K562 (cell line): Measurements from ENCODE around the gene AP1M2. TPM values are rescaled to one million over a fixed set of nuclear protein-coding genes. Genes with fewer than 3 reads are reported as not detected.

ENCODE experiments used
- ATAC-seq: fragments of 200-7000 bp; cut with Tn5 transposase; 3 replicates; pipeline ENCODE4 v1.9.1; 2020; ENCODE audit warnings: moderate library complexity
- BruUV-seq: library from RNA; stranded (reverse); fragments of 400-500 nt; replicated peaks from 2 replicates; lab custom pipeline; 2021; lab: Mats Ljungman, UMichigan
- CTCF ChIA-PET: fragments of 300-600 bp; formaldehyde crosslinking; extraction: SDS; loops from one replicate; lab custom pipeline; 2021; ENCODE audit warnings: low intra/inter-chr PET ratio; lab: Yijun Ruan, JAX
- POLR2A ChIA-PET: fragments of 300-600, 350-650 bp; sonication (Branson Sonifier 250); formaldehyde crosslinking; extraction: SDS; loops from one replicate; lab custom pipeline; 2021; ENCODE audit warnings: antibody characterized with exemption, inconsistent platforms; lab: Yijun Ruan, JAX
- DNase-seq, 4 experiments: peaks; one replicate each; pipeline versions ENCODE4 v3.0.0 to v3.0.0-alpha.2; 2011 to 2018; ENCODE audit warnings: low spot score in 3 of 4, mixed read lengths in 3 of 4; ENCODE audit errors: extremely low read depth in 1 of 4
- FAIRE-seq: peaks from 2 replicates; lab custom pipeline; 2011; peaks lifted over from hg19 to GRCh38; lab: Jason Lieb, UNC
- H2AFZ ChIP-seq: 2 replicates; pipeline ENCODE4 v1.6.0; 2011; ENCODE audit warnings: low read depth, low read length, control low read depth, inconsistent platforms
- H3K27ac ChIP-seq: fragments of 200-600 bp; 3 replicates; pipeline ENCODE4 v1.8.0; 2011; ENCODE audit warnings: low read depth, mild to moderate bottlenecking, control low read depth, inconsistent platforms, low read length, moderate library complexity, mixed read lengths; ENCODE audit errors: extremely low read depth
- H3K27me3 ChIP-seq, 2 experiments: fragments of 300-600 bp in 1 of 2; 2 replicates in 1 of 2; 3 replicates in 1 of 2; pipeline versions ENCODE4 v1.6.0 to v1.8.0; 2011; ENCODE audit warnings: inconsistent platforms in 2 of 2, low read length in 2 of 2, mild to moderate bottlenecking in 1 of 2, mixed read lengths in 1 of 2, moderate library complexity in 1 of 2; ENCODE audit not compliant: control insufficient read depth in 2 of 2, insufficient read depth in 2 of 2
- H3K36me3 ChIP-seq: fragments of 300-600 bp; 3 replicates; pipeline ENCODE4 v1.8.0; 2011; ENCODE audit warnings: mild to moderate bottlenecking, low read length, inconsistent platforms; ENCODE audit not compliant: control insufficient read depth, insufficient read depth
- H3K4me1 ChIP-seq, 2 experiments: fragments of 200-600 bp in 1 of 2; replicated peaks in 1 of 2; 2 replicates in 1 of 2; 3 replicates in 1 of 2; pipeline versions ENCODE4 v1.5.1 to v1.8.0; 2011; ENCODE audit warnings: inconsistent platforms in 2 of 2, low read length in 2 of 2, mild to moderate bottlenecking in 1 of 2, mixed read lengths in 1 of 2, moderate library complexity in 1 of 2; ENCODE audit not compliant: control insufficient read depth in 2 of 2, insufficient read depth in 2 of 2
- H3K4me2 ChIP-seq: 2 replicates; pipeline ENCODE4 v1.6.1; 2011; ENCODE audit warnings: low read length, control low read depth, inconsistent platforms, mixed read lengths; ENCODE audit not compliant: insufficient read depth
- H3K4me3 ChIP-seq: fragments of 200-600 bp; sonication (generic), shearing (Covaris generic); 2 replicates; pipeline ENCODE4 v1.5.1; 2016; ENCODE audit warnings: control low read depth, inconsistent platforms
- H3K79me2 ChIP-seq: fragments of 200-600 bp; 3 replicates; pipeline ENCODE4 v1.8.0; 2011; ENCODE audit warnings: low read length, inconsistent platforms; ENCODE audit not compliant: control insufficient read depth, insufficient read depth
- H3K9ac ChIP-seq, 2 experiments: 2 replicates each; pipeline versions ENCODE4 v1.6.0 to v1.6.1; 2011; ENCODE audit warnings: low read depth in 2 of 2, low read length in 2 of 2, control low read depth in 1 of 2, inconsistent platforms in 1 of 2, mild to moderate bottlenecking in 1 of 2, mixed read lengths in 1 of 2; ENCODE audit not compliant: insufficient read depth in 1 of 2
- H3K9me1 ChIP-seq: one replicate; pipeline ENCODE4 v1.6.0; 2011; ENCODE audit warnings: inconsistent platforms, mild to moderate bottlenecking, low read length, moderate library complexity; ENCODE audit not compliant: control insufficient read depth, insufficient read depth
- H3K9me3 ChIP-seq: replicated peaks from 2 replicates; pipeline ENCODE4 v1.5.1; 2011; ENCODE audit warnings: low read depth, low read length, inconsistent platforms; ENCODE audit not compliant: control insufficient read depth, insufficient read depth
- H4K20me1 ChIP-seq: replicated peaks from 2 replicates; pipeline ENCODE4 v1.6.1; 2011; ENCODE audit warnings: low read length, inconsistent platforms, mixed read lengths; ENCODE audit not compliant: control insufficient read depth, insufficient read depth
- CREM ChIP-seq: IDR thresholded peaks from 2 replicates; pipeline ENCODE4 v1.6.1; 2014; ENCODE audit warnings: antibody characterized with exemption, low read depth
- ILK ChIP-seq: fragments of 450-650 bp; IDR thresholded peaks from 2 replicates; pipeline ENCODE4 v1.6.1; 2016; ENCODE audit warnings: missing genetic modification characterization, low read depth, mild to moderate bottlenecking, missing compliant biosample characterization, moderate library complexity, borderline replicate concordance
- KLF6 ChIP-seq: fragments of 250-450 bp; sonication (Bioruptor Pico); IDR thresholded peaks from 2 replicates; pipeline ENCODE4 v1.4.0; 2020; ENCODE audit warnings: mild to moderate bottlenecking, moderate library complexity, borderline replicate concordance
- MAFK ChIP-seq: IDR thresholded peaks from 2 replicates; pipeline ENCODE4 v1.6.1; 2011; ENCODE audit warnings: low read length, improper control_type of control experiment
- NONO ChIP-seq, 2 experiments: fragments of 200-400 bp in 1 of 2; fragments of 450-650 bp in 1 of 2; formaldehyde crosslinking in 1 of 2; IDR thresholded peaks; 2 replicates each; pipeline ENCODE4 v1.6.1; 2017; ENCODE audit warnings: low read depth in 2 of 2, mild to moderate bottlenecking in 2 of 2, moderate library complexity in 2 of 2, low read length in 1 of 2
- RCOR1 ChIP-seq, 2 experiments: IDR thresholded peaks; 2 replicates each; pipeline ENCODE4 v1.6.1; 2012; ENCODE audit warnings: low read depth in 2 of 2, low read length in 2 of 2, borderline replicate concordance in 1 of 2, improper control_type of control experiment in 1 of 2
- SRSF9 ChIP-seq: fragments of 200-400 bp; formaldehyde crosslinking; IDR thresholded peaks from 2 replicates; pipeline ENCODE4 v1.6.1; 2017; ENCODE audit warnings: low read depth, low read length, borderline replicate concordance
- ZNF121 ChIP-seq: sonication (generic); formaldehyde crosslinking; conservative IDR thresholded peaks from 2 replicates; pipeline ENCODE4 v1.8.0; 2022; ENCODE audit warnings: missing genetic modification reagents
- ZNF133 ChIP-seq: fragments of 250-450 bp; sonication (Bioruptor Pico); IDR thresholded peaks from 2 replicates; pipeline ENCODE4 v1.4.0; 2020; ENCODE audit warnings: mild to moderate bottlenecking
- ZNF174 ChIP-seq: fragments of 250-450 bp; sonication (Bioruptor Pico); IDR thresholded peaks from 2 replicates; pipeline ENCODE4 v1.4.0; 2020; ENCODE audit warnings: mild to moderate bottlenecking
- ZNF766 ChIP-seq: fragments of 200-800 bp; sonication (Bioruptor generic); conservative IDR thresholded peaks from 2 replicates; pipeline ENCODE4 v1.6.1; 2016; ENCODE audit warnings: missing genetic modification characterization, missing compliant biosample characterization
- ZNF785 ChIP-seq: fragments of 250-450 bp; sonication (Bioruptor Pico); IDR thresholded peaks from 2 replicates; pipeline ENCODE4 v1.4.0; 2020; ENCODE audit warnings: mild to moderate bottlenecking
- WGBS: fragments of 100-300 bp; shearing (Covaris generic); methylation state at CpG from one replicate; pipeline ENCODE4 v1.1.6; 2016; ENCODE audit warnings: low coverage, mixed read lengths; ENCODE audit not compliant: insufficient coverage; ENCODE audit errors: missing lambda C conversion rate; 5-methylcytosine and 5-hydroxymethylcytosine counted together
- in situ Hi-C: fragments of 300-500 bp; cut with MboI; formaldehyde crosslinking; loops from 4 replicates; pipeline ENCODE4 v1.15.0; 2018; ENCODE audit warnings: inconsistent platforms, mixed read lengths
- intact Hi-C: fragments of 100-400 bp; cut with micrococcal nuclease; formaldehyde crosslinking; loops from 2 replicates; pipeline ENCODE4 v1.14.2; 2022
- polyA plus RNA-seq, 8 experiments: library from polyadenylated mRNA; depleted of rRNA in 4 of 8; stranded (reverse) in 5 of 8; unstranded in 3 of 8; fragments of >200 nt; fragmentation: Nextera tagmentation in 2 of 8; fragmentation: Illumina TruSeq in 1 of 8; extraction: Ambion mirVana in 2 of 8; extraction: Trizol in 1 of 8; gene quantifications; 2 replicates each; pipeline versions ENCODE4 v1.2.1 to v1.2.3, GENCODE V29; 2011 to 2014; ENCODE audit warnings: inconsistent platforms in 1 of 8, missing spikeins in 1 of 8
- total RNA-seq, 7 experiments: library from RNA; depleted of rRNA in 6 of 7; stranded (reverse); fragments of >200 nt in 6 of 7; fragmentation: Illumina TruSeq in 2 of 7; extraction: Trizol in 2 of 7; gene quantifications; 2 replicates each; pipeline versions ENCODE4 v1.2.1 to v1.2.3, GENCODE V29; 2011 to 2021; ENCODE audit warnings: low replicate concordance in 1 of 7
- TF ChIP-seq, protein P1 (sequence below): sonication (generic); formaldehyde crosslinking; IDR thresholded peaks from 2 replicates; pipeline ENCODE4 v1.8.1; 2023; ENCODE audit warnings: missing genetic modification reagents, mild to moderate bottlenecking, borderline replicate concordance
- TF ChIP-seq, protein P2 (sequence below): sonication (generic); formaldehyde crosslinking; IDR thresholded peaks from 2 replicates; pipeline ENCODE4 v1.8.0; 2022; ENCODE audit warnings: mild to moderate bottlenecking, missing genetic modification reagents

The AP1M2 gene
- total and polyA plus RNA-seq, 9 of the 15 experiments (the other 6 are each of a cell fraction or from before 2014, with no cell fraction given): 0.33 to 1.4 (median 0.89) TPM; not detected in 1

GRCh38 chr19:10566658-10567410 is 20.3 kb downstream of the AP1M2 start:
- peak overlapping the region; percentile 79 for H3K4me2 ChIP-seq
- ATAC-seq (no peak), DNase-seq (peak in 1 of 4 experiments; percentile 63), FAIRE-seq (no peak)
- ChIA-PET POLR2A (interaction anchor here (0.9 to 2.1 kb wide), 4 partner anchors 11 to 68 kb away, joined by 3 to 14 read pairs (median 6); no protein-coding TSS in a partner anchor), CTCF (no interaction called here)
- H3K4me3 ChIP-seq: no peak overlapping the region
- no peaks in the 10 kb centered on the region for H3K27me3 ChIP-seq
- no peaks in the 10 kb centered on the region for H4K20me1 ChIP-seq
- 51% methylated on average over 16 of the region's 19 CpGs for WGBS
- H3K79me2 ChIP-seq: peaks cover 28% of the 10 kb centered on the region
- no peaks in the 10 kb centered on the region for H3K9me1 ChIP-seq
- in situ Hi-C loops: no loop called here
- H3K4me1 ChIP-seq: peaks cover 29 to 49% of the 10 kb centered on the region in 2 experiments
- no peaks in the 10 kb centered on the region for H3K9me3 ChIP-seq
- H3K9ac ChIP-seq: peak overlapping the region; percentile 9 to 82; a peak in 3 of 4 replicates
- BruUV-seq: no TSS peak
- intact Hi-C loops: loop anchor here (5.0 kb wide), 2 partner anchors 85 to 90 kb away; partner anchors contain the start of gene ILF3
- peaks cover 17% of the 10 kb centered on the region; the same call in 2 of the 3 replicates for H3K36me3 ChIP-seq
- peak overlapping the region; percentile 14 for H3K27ac ChIP-seq
- 0 out of 2 replicates have a peak overlapping the region, but pooled peaks have one; percentile 15 for H2AFZ ChIP-seq
- no peak for TF ChIP-seq NONO (IDR thresholded peaks at IDR 0.05; ENCODE audit: low read depth in 2 of 2, low read length in 1 of 2)
- no peak for TF ChIP-seq RCOR1 (IDR thresholded peaks at IDR 0.05; ENCODE audit: borderline replicate concordance in 1 of 2, low read depth in 2 of 2, low read length in 2 of 2)
- no peak for TF ChIP-seq ZNF785 (CRISPR knock-in tag)
- TF ChIP-seq, protein P1, sequence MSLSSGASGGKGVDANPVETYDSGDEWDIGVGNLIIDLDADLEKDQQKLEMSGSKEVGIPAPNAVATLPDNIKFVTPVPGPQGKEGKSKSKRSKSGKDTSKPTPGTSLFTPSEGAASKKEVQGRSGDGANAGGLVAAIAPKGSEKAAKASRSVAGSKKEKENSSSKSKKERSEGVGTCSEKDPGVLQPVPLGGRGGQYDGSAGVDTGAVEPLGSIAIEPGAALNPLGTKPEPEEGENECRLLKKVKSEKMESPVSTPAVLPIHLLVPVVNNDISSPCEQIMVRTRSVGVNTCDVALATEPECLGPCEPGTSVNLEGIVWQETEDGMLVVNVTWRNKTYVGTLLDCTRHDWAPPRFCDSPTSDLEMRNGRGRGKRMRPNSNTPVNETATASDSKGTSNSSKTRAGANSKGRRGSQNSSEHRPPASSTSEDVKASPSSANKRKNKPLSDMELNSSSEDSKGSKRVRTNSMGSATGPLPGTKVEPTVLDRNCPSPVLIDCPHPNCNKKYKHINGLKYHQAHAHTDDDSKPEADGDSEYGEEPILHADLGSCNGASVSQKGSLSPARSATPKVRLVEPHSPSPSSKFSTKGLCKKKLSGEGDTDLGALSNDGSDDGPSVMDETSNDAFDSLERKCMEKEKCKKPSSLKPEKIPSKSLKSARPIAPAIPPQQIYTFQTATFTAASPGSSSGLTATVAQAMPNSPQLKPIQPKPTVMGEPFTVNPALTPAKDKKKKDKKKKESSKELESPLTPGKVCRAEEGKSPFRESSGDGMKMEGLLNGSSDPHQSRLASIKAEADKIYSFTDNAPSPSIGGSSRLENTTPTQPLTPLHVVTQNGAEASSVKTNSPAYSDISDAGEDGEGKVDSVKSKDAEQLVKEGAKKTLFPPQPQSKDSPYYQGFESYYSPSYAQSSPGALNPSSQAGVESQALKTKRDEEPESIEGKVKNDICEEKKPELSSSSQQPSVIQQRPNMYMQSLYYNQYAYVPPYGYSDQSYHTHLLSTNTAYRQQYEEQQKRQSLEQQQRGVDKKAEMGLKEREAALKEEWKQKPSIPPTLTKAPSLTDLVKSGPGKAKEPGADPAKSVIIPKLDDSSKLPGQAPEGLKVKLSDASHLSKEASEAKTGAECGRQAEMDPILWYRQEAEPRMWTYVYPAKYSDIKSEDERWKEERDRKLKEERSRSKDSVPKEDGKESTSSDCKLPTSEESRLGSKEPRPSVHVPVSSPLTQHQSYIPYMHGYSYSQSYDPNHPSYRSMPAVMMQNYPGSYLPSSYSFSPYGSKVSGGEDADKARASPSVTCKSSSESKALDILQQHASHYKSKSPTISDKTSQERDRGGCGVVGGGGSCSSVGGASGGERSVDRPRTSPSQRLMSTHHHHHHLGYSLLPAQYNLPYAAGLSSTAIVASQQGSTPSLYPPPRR (CRISPR knock-in tag): no peak
- TF ChIP-seq SRSF9: no peak
- TF ChIP-seq KLF6 (CRISPR knock-in tag): no peak
- TF ChIP-seq, protein P2, sequence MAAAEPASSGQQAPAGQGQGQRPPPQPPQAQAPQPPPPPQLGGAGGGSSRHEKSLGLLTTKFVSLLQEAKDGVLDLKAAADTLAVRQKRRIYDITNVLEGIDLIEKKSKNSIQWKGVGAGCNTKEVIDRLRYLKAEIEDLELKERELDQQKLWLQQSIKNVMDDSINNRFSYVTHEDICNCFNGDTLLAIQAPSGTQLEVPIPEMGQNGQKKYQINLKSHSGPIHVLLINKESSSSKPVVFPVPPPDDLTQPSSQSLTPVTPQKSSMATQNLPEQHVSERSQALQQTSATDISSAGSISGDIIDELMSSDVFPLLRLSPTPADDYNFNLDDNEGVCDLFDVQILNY (CRISPR knock-in tag): 0 out of 2 replicates have a peak, but pooled peaks have one; percentile 55
- 0 out of 2 replicates have a peak, but pooled peaks have one; percentile 0 for TF ChIP-seq ZNF766
- TF ChIP-seq ZNF121 (CRISPR knock-in tag): 0 out of 2 replicates have a peak, but pooled peaks have one; percentile 20
- TF ChIP-seq ZNF174 (CRISPR knock-in tag): no peak
- TF ChIP-seq CREM: no peak
- no peak for TF ChIP-seq ILK (tag)
- no peak for TF ChIP-seq ZNF133 (CRISPR knock-in tag)
- TF ChIP-seq MAFK: no peak
